Measurements from ENCODE around the gene ANKH.

Gene ANKH

GRCh38 chr5:14713476-14714390 is 157.8 kb downstream of the ANKH start:
- no peak for TF ChIP-seq CTCF (IDR thresholded peaks at IDR 0.05; ENCODE audit: low read depth, low read length)
- DNase-seq (ENCODE audit: extremely low read depth, low read depth): no peak

- no peak for TF ChIP-seq CTCF (IDR thresholded peaks at IDR 0.05; ENCODE audit: low read depth, low read length)
- no peak for DNase-seq (ENCODE audit: extremely low read depth, low read depth)
These were observed 158.9 kb downstream of the ANKH start for GRCh38 chr5:14712666-14713065.

GRCh38 chr5:14712131-14712530 is 159.4 kb downstream of the ANKH start:
- no peak for DNase-seq (ENCODE audit: extremely low read depth, low read depth)
- TF ChIP-seq CTCF (IDR thresholded peaks at IDR 0.05; ENCODE audit: low read depth, low read length): no peak

- no peak for TF ChIP-seq CTCF (IDR thresholded peaks at IDR 0.05; ENCODE audit: low read depth, low read length)
- no peak for DNase-seq (ENCODE audit: extremely low read depth, low read depth)
These were observed 161.1 kb downstream of the ANKH start for GRCh38 chr5:14710313-14710994.

GRCh38 chr5:14708551-14708950 is 163.0 kb downstream of the ANKH start:
- TF ChIP-seq CTCF (IDR thresholded peaks at IDR 0.05; ENCODE audit: low read depth, low read length): no peak

GRCh38 chr5:14707811-14708390 is 163.7 kb downstream of the ANKH start:
- TF ChIP-seq CTCF (IDR thresholded peaks at IDR 0.05; ENCODE audit: low read depth, low read length): no peak
- DNase-seq (ENCODE audit: extremely low read depth, low read depth): no peak

More at GRCh38 chr5:14708551-14708950, 163.0 kb downstream of the ANKH start:
- DNase-seq (ENCODE audit: extremely low read depth, low read depth): no peak

- no peak for TF ChIP-seq CTCF (IDR thresholded peaks at IDR 0.05; ENCODE audit: low read depth, low read length)
- DNase-seq (ENCODE audit: extremely low read depth, low read depth): no peak
These were observed 165.0 kb downstream of the ANKH start for GRCh38 chr5:14706615-14707021.

All from AG09319 (cell line).